Stimulated activated CD4-positive, alpha-beta T cell treated with anti-CD3 and anti-CD28 coated beads, Interleukin-12 subunit alpha, Interleukin-12 subunit beta, amount 100 ng/mL, for 4 hours (primary cell): ENCODE measurements around the gene STARD3NL.
A peak's percentile ranks its signal among the peaks of the same experiment; 100 is the strongest.
"Not testable (repeated sequence)": the region's sequence is repeated elsewhere in the genome, so short reads cannot be mapped to it uniquely, and the experiment has no call there.

ENCODE experiments used
- DNase-seq: peaks from one replicate; pipeline ENCODE4 v3.0.0-alpha.2; 2020

Gene STARD3NL

GRCh38 chr7:38178004-38178694 is at the start of gene STARD3NL:
Gene STARD3NL (plus strand): TSS chr7:38178245. CDS start chr7:38207505, 29,260 bp downstream.
- peak; percentile 77 for DNase-seq

- no peak for DNase-seq
Measured at GRCh38 chr7:38129162-38129561, 48.9 kb upstream of the STARD3NL start.

GRCh38 chr7:38129579-38129978 is 48.5 kb upstream of the STARD3NL start:
- DNase-seq = no peak

GRCh38 chr7:38138171-38138570 is 39.9 kb upstream of the STARD3NL start:
- no peak for DNase-seq

GRCh38 chr7:38141187-38141586 is 36.9 kb upstream of the STARD3NL start:
- DNase-seq = no peak

- no peak for DNase-seq
Measured at GRCh38 chr7:38142736-38143135, 35.3 kb upstream of the STARD3NL start.

- no peak for DNase-seq
Measured at GRCh38 chr7:38147005-38147404, 31.0 kb upstream of the STARD3NL start.

- DNase-seq = no peak
Measured at GRCh38 chr7:38151556-38151955, 26.5 kb upstream of the STARD3NL start.

- DNase-seq = no peak
Measured at GRCh38 chr7:38153515-38153914, 24.5 kb upstream of the STARD3NL start.

- DNase-seq = no peak
Measured at GRCh38 chr7:38154278-38154677, 23.8 kb upstream of the STARD3NL start.

- DNase-seq = no peak
Measured at GRCh38 chr7:38160003-38160571, 18.0 kb upstream of the STARD3NL start.

GRCh38 chr7:38162036-38162435 is 16.0 kb upstream of the STARD3NL start:
- DNase-seq = no peak

GRCh38 chr7:38163671-38164070 is 14.4 kb upstream of the STARD3NL start:
- DNase-seq = no peak

- no peak for DNase-seq
Measured at GRCh38 chr7:38168890-38169570, 9.0 kb upstream of the STARD3NL start.

- DNase-seq = no peak
Measured at GRCh38 chr7:38169847-38170246, 8.2 kb upstream of the STARD3NL start.

- no peak for DNase-seq
Measured at GRCh38 chr7:38171623-38172391, 6.2 kb upstream of the STARD3NL start.

- not testable (repeated sequence) for DNase-seq
Measured at GRCh38 chr7:38175547-38175946, 2.5 kb upstream of the STARD3NL start.

GRCh38 chr7:38177621-38178003 is 433 bp upstream of the STARD3NL start:
- no peak for DNase-seq

GRCh38 chr7:38178695-38179344 is 775 bp downstream of the STARD3NL start:
- no peak for DNase-seq

GRCh38 chr7:38179776-38180226 is 1.8 kb downstream of the STARD3NL start:
- DNase-seq = no peak

GRCh38 chr7:38181111-38181510 is 3.1 kb downstream of the STARD3NL start:
- no peak for DNase-seq

- no peak for DNase-seq
Measured at GRCh38 chr7:38182450-38182849, 4.4 kb downstream of the STARD3NL start.
